Measurements from ENCODE around the gene CD7.

GRCh38 chr17:82271401-82271800 lies 46.0 kb downstream of the CD7 start:
- no peak for TF ChIP-seq CTCF (tag by site-specific recombination; IDR thresholded peaks at IDR 0.05)
- TF ChIP-seq ZNF645 (tag by site-specific recombination; IDR thresholded peaks at IDR 0.05): no peak
- no peak for TF ChIP-seq ZNF133 (tag by site-specific recombination; IDR thresholded peaks at IDR 0.05)
- no peak for TF ChIP-seq ZNF623 (tag by site-specific recombination; IDR thresholded peaks at IDR 0.05)
- no peak for TF ChIP-seq ZNF776 (tag by site-specific recombination; IDR thresholded peaks at IDR 0.05; ENCODE audit: borderline replicate concordance)
- TF ChIP-seq PRDM10 (tag by site-specific recombination; IDR thresholded peaks at IDR 0.05): no peak
- no peak for TF ChIP-seq ZNF529 (tag by site-specific recombination; IDR thresholded peaks at IDR 0.05; ENCODE audit: insufficient replicate concordance)
- TF ChIP-seq ZBTB44 (tag by site-specific recombination; IDR thresholded peaks at IDR 0.05): no peak
- no peak for TF ChIP-seq ZNF670 (tag by site-specific recombination; IDR thresholded peaks at IDR 0.05; ENCODE audit: low read depth)
- no peak for TF ChIP-seq ZNF792 (tag by site-specific recombination; IDR thresholded peaks at IDR 0.05)
- no peak for TF ChIP-seq REST (tag by site-specific recombination; IDR thresholded peaks at IDR 0.05)
- no peak for TF ChIP-seq HIC1 (tag by site-specific recombination; IDR thresholded peaks at IDR 0.05)
- TF ChIP-seq PRDM4 (tag by site-specific recombination; IDR thresholded peaks at IDR 0.05): no peak
- TF ChIP-seq SETDB1 (IDR thresholded peaks at IDR 0.05; ENCODE audit: insufficient read length, low read length): no peak

Measured in HEK293 (cell line).